ENCODE measurements around the gene POFUT2.

The POFUT2 gene

GRCh38 chr21:45234127-45234526 is 53.6 kb downstream of the POFUT2 start:
- DNase-seq (ENCODE audit: low read depth) = no peak
- no peak for TF ChIP-seq CTCF (IDR thresholded peaks at IDR 0.05; ENCODE audit: insufficient read depth, low read depth, low read length, missing control alignments)
- H3K4me3 ChIP-seq (ENCODE audit: low read depth, low read length) = no peak overlapping the region

DNA sequence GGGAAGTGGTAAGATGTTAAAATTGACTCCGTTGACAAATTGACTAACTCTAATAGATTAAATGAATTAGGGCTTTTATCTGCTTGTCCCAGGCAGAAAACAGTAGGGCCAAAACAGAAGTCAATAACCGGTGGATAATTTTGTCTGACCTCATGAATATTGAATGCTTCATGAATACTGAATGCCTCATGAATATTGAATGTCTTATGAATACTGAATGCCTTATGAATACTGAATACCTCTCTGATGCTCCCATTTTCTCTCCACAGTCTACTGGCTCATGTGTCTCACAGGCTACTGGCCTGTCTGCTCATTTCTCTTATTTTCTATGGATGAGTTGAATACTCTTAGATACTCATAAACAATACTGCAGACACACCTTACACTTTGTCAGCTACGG is 56.0 kb downstream of the POFUT2 start:
- no peak for TF ChIP-seq CTCF (IDR thresholded peaks at IDR 0.05; ENCODE audit: insufficient read depth, low read depth, low read length, missing control alignments)
- DNase-seq (ENCODE audit: low read depth) = no peak

DNA sequence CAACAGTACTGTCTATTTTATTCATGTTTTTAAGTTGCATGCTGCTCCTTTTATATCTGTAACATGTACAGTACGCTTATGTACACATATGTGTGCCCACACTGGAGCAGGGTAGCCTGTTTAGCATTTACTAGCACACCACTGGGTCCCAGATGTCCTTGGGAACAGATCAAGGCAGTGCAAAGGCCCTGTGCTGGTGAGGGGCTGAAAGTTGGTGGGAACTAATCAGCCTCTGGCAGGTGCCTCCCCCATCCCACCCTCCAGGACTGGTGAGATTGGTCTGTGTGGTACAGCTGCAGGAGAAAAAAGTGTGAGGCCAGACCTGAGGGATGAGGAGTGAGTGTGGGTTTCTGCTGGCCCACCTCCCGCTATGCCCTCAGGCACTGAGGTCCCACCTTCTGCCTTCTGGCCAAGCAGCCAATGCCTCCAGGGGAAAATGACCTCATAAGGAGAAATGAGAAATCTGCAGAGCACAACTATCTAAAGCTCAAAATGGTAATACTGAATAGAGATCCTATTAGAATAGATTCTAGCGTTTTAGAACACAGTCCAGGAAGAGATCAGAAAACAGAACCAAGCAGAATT is 58.9 kb downstream of the POFUT2 start:
- no peak overlapping the region for H3K4me3 ChIP-seq (ENCODE audit: low read depth, low read length)
- TF ChIP-seq CTCF (IDR thresholded peaks at IDR 0.05; ENCODE audit: insufficient read depth, low read depth, low read length, missing control alignments) = no peak
- no peak for DNase-seq (ENCODE audit: low read depth)

More for the DNA sequence above, 56.0 kb downstream of the POFUT2 start:
- H3K4me3 ChIP-seq (ENCODE audit: low read depth, low read length) = no peak overlapping the region

DNA sequence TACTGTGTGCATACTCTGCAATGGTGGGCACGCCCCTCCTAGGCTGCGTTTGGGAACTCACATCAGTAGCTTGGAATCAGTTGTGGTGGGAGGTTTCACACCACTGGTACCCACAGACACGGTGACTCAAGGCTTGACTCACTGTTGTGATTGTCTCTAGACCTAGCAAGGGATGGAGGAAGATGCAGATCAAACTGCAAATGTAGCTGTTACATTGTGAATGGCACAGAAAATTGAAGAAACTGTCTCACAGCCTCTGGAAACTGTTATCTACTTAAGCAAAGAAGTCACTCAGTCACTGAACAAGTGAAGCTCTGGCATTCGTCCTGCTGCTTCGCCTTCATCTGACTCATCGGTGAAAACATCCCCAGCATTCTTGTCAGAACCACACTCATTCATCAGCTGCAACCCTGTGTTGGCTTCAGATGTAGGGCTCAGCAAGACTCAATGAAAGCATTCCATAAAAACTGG is 59.5 kb downstream of the POFUT2 start:
- DNase-seq (ENCODE audit: low read depth) = no peak
- TF ChIP-seq CTCF (IDR thresholded peaks at IDR 0.05; ENCODE audit: insufficient read depth, low read depth, low read length, missing control alignments) = no peak
- H3K4me3 ChIP-seq (ENCODE audit: low read depth, low read length) = no peak overlapping the region

DNA sequence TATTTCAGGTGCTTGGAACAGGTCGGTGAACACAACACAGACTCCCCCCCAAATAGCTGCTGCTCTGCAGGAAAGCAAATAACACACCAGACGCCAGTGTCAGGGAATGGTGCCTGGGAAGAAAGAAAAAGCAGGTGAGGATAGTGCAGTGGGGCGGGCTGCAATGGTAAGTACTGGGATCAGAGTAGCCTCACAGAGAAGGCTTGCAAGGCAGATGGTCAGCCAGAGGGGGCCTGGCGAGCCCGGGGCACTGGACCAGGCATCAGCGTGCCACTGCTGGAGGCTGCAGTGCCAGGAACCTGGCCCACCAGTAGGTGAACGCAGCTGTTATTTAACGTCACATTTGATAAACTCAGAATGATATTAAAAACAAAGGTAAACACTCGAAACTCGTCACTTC is 60.0 kb downstream of the POFUT2 start:
- no peak for DNase-seq (ENCODE audit: low read depth)
- no peak overlapping the region for H3K4me3 ChIP-seq (ENCODE audit: low read depth, low read length)
- TF ChIP-seq CTCF (IDR thresholded peaks at IDR 0.05; ENCODE audit: insufficient read depth, low read depth, low read length, missing control alignments) = no peak

DNA sequence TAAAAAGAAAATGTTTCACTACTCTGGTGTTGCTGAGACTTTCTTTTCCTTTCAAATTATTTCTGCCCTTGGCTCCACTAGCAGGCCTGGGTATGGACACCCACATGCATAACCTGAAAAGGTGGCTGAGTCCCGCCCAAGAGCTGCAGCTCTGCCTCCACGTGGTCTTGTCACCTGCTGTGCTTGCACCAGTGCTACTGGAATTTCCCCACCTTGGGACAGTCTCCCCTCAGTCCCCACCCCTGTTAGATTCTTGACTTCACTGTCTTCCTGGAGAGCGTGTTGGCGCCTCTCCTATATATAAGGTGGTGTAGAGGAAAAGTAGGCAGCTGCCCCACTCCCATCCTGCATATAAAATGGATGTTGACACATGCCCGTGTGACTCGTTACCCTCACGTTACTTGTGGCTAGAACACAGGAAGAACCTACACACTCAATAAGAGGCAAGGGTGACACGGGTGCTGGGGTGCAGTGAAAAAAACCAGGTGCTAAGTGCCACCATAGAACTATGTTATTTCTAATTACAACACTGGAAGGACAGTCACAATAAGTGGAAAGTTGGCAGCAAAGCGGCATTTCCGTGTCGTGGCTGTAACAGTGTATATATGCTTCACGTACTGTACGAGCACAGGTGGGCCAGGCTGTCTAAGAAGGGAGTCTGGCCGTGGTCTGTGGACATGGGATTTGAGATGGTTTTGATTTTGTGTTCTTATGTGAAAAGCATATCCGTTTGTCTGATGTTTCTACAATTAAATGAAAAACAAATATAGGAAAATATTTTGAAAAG is 61.0 kb downstream of the POFUT2 start:
- no peak for DNase-seq (ENCODE audit: low read depth)
- no peak for TF ChIP-seq CTCF (IDR thresholded peaks at IDR 0.05; ENCODE audit: insufficient read depth, low read depth, low read length, missing control alignments)
- no peak overlapping the region for H3K4me3 ChIP-seq (ENCODE audit: low read depth, low read length)
